BLaER1 treated with 17β-estradiol and CSF1 and Interleukin-3, amounts not matched to agents 10 nM and 100 nM (cell line): ENCODE data around the gene SLC45A1.

Source experiments
- H3K27ac ChIP-seq, 11 experiments: shearing (Covaris generic); formaldehyde crosslinking; 2 replicates each; pipeline ENCODE4 v1.8.1; 2022
- H3K27me3 ChIP-seq, 11 experiments: shearing (Covaris generic); formaldehyde crosslinking; 2 replicates each; pipeline ENCODE4 v1.8.1; 2022
- H3K36me3 ChIP-seq, 11 experiments: shearing (Covaris generic); formaldehyde crosslinking; 2 replicates each; pipeline ENCODE4 v1.8.1; 2022
- H3K4me1 ChIP-seq, 10 experiments: shearing (Covaris generic); formaldehyde crosslinking; 2 replicates each; pipeline ENCODE4 v1.8.1; 2022
- H3K4me2 ChIP-seq, 11 experiments: shearing (Covaris generic); formaldehyde crosslinking; 2 replicates each; pipeline ENCODE4 v1.8.1; 2022
- H3K4me3 ChIP-seq, 10 experiments: shearing (Covaris generic); formaldehyde crosslinking; 2 replicates each; pipeline ENCODE4 v1.8.1; 2022
- H3K9ac ChIP-seq, 11 experiments: shearing (Covaris generic); formaldehyde crosslinking; 2 replicates each; pipeline ENCODE4 v1.8.1; 2022
- H3K9me3 ChIP-seq, 11 experiments: shearing (Covaris generic); formaldehyde crosslinking; replicated peaks in 1 of 11; 2 replicates each; pipeline ENCODE4 v1.8.1; 2022
- H4K20me1 ChIP-seq, 11 experiments: shearing (Covaris generic); formaldehyde crosslinking; 2 replicates each; pipeline ENCODE4 v1.8.1; 2022
- Cebpa-rat ChIP-seq, 11 experiments: shearing (Covaris generic); IDR thresholded peaks; 2 replicates each; pipeline ENCODE4 v1.8.1; 2022

SLC45A1 gene

GRCh38 chr1:8315573-8316475 lies 2.1 kb upstream of the SLC45A1 start:
- Histone ChIP-seq H4K20me1 (peaks cover 0 to 12% (median 0%) of the 10 kb centered on the region in 11 experiments; a peak in 3 of 22 replicates), H3K36me3 (no peaks in the 10 kb centered on the region), H3K4me3 (no peak overlapping the region), H3K27ac (no peak overlapping the region), H3K4me1 (peaks cover 23 to 31% (median 29%) of the 10 kb centered on the region in 10 experiments), H3K9ac (no peak overlapping the region), H3K9me3 (peaks cover 0 to 7% (median 0%) of the 10 kb centered on the region in 11 experiments; a peak in 1 of 22 replicates), H3K27me3 (peaks cover 5 to 26% (median 17%) of the 10 kb centered on the region in 11 experiments; a peak in 18 of 22 replicates), H3K4me2 (peak overlapping the region; percentile 40 to 81 (median 59); a peak in 21 of 22 replicates)
- TF ChIP-seq Cebpa-rat (IDR thresholded peaks at IDR 0.05), result no peak

- peaks cover 31 to 46% (median 39%) of the 10 kb centered on the region in 10 experiments for H3K4me1 ChIP-seq
- peak overlapping the region; percentile 9 to 70 (median 61); a peak in 19 of 22 replicates for H3K9ac ChIP-seq
- peak overlapping the region; percentile 94 to 100 (median 99) for H3K4me2 ChIP-seq
Measured at GRCh38 chr1:8318436-8318835, 522 bp downstream of the SLC45A1 start.

GRCh38 chr1:8321612-8322011 lies 3.7 kb downstream of the SLC45A1 start:
- Histone ChIP-seq H3K9me3 (no peaks in the 10 kb centered on the region), H3K4me2 (no peak overlapping the region), H3K9ac (no peak overlapping the region), H3K4me3 (no peak overlapping the region), H3K36me3 (no peaks in the 10 kb centered on the region), H3K4me1 (peaks cover 27 to 50% (median 44%) of the 10 kb centered on the region in 10 experiments), H3K27me3 (peaks cover 5 to 22% (median 17%) of the 10 kb centered on the region in 11 experiments; a peak in 18 of 22 replicates), H4K20me1 (peaks cover 0 to 10% (median 0%) of the 10 kb centered on the region in 11 experiments; a peak in 2 of 22 replicates), H3K27ac (no peak overlapping the region)
- TF ChIP-seq Cebpa-rat (IDR thresholded peaks at IDR 0.05), result no peak

More at GRCh38 chr1:8318436-8318835, 522 bp downstream of the SLC45A1 start:
- Histone ChIP-seq H4K20me1 (peaks cover 0 to 12% (median 0%) of the 10 kb centered on the region in 11 experiments; a peak in 3 of 22 replicates), H3K27ac (no peak overlapping the region; a peak in 1 of 22 replicates), H3K27me3 (peaks cover 5 to 26% (median 17%) of the 10 kb centered on the region in 11 experiments; a peak in 18 of 22 replicates), H3K9me3 (no peaks in the 10 kb centered on the region), H3K4me3 (peak overlapping the region; percentile 57 to 74 (median 66)), H3K36me3 (no peaks in the 10 kb centered on the region)
- TF ChIP-seq Cebpa-rat (IDR thresholded peaks at IDR 0.05), result no peak

GRCh38 chr1:8323706-8324105 lies 5.8 kb downstream of the SLC45A1 start:
- H3K27ac ChIP-seq, result peak overlapping the region in 5 of 11 experiments; percentile 0 to 38 (median 28); a peak in 4 of 22 replicates

GRCh38 chr1:8324176-8324810 lies 6.4 kb downstream of the SLC45A1 start:
- H3K4me3 ChIP-seq, result peak overlapping the region in 5 of 10 experiments; percentile 1 to 34 (median 32); a peak in 3 of 20 replicates
- H3K27ac ChIP-seq, result peak overlapping the region in 5 of 11 experiments; percentile 0 to 38 (median 28); a peak in 5 of 22 replicates
- no peaks in the 10 kb centered on the region for H3K9me3 ChIP-seq
- 0 out of 22 replicates have a peak, but pooled peaks cover 0 to 4% (median 0%) of the 10 kb centered on the region in 11 experiments for H3K27me3 ChIP-seq
- no peaks in the 10 kb centered on the region for H3K36me3 ChIP-seq
- TF ChIP-seq Cebpa-rat (IDR thresholded peaks at IDR 0.05), result no peak
- peak overlapping the region; percentile 73 to 98 (median 89) for H3K4me2 ChIP-seq
- peak overlapping the region in 7 of 11 experiments; percentile 10 to 65 (median 51); a peak in 10 of 22 replicates for H3K9ac ChIP-seq
- peaks cover 0 to 6% (median 0%) of the 10 kb centered on the region in 11 experiments; a peak in 1 of 22 replicates for H4K20me1 ChIP-seq
- peaks cover 16 to 39% (median 31%) of the 10 kb centered on the region in 10 experiments for H3K4me1 ChIP-seq

More at GRCh38 chr1:8323706-8324105, 5.8 kb downstream of the SLC45A1 start:
- Histone ChIP-seq H3K9ac (peak overlapping the region in 8 of 11 experiments; percentile 10 to 65 (median 44); a peak in 14 of 22 replicates), H3K36me3 (no peaks in the 10 kb centered on the region), H3K9me3 (no peaks in the 10 kb centered on the region), H3K4me2 (peak overlapping the region; percentile 73 to 98 (median 89)), H3K4me3 (peak overlapping the region in 5 of 10 experiments; percentile 1 to 34 (median 32); a peak in 6 of 20 replicates), H3K27me3 (peaks cover 0 to 4% (median under 1%) of the 10 kb centered on the region in 11 experiments; a peak in 2 of 22 replicates), H3K4me1 (peaks cover 17 to 37% (median 30%) of the 10 kb centered on the region in 10 experiments), H4K20me1 (peaks cover 0 to 6% (median 0%) of the 10 kb centered on the region in 11 experiments; a peak in 1 of 22 replicates)
- TF ChIP-seq Cebpa-rat (IDR thresholded peaks at IDR 0.05), result no peak

- H3K36me3 ChIP-seq, result no peaks in the 10 kb centered on the region
- H4K20me1 ChIP-seq, result peaks cover 0 to 6% (median 0%) of the 10 kb centered on the region in 11 experiments; a peak in 1 of 22 replicates
- no peak overlapping the region for H3K27ac ChIP-seq
- no peak for TF ChIP-seq Cebpa-rat (IDR thresholded peaks at IDR 0.05)
- 0 out of 22 replicates have a peak, but pooled peaks cover 0 to 4% (median 0%) of the 10 kb centered on the region in 11 experiments for H3K27me3 ChIP-seq
- peaks cover 16 to 44% (median 36%) of the 10 kb centered on the region in 10 experiments for H3K4me1 ChIP-seq
- H3K9me3 ChIP-seq, result no peaks in the 10 kb centered on the region
- H3K9ac ChIP-seq, result no peak overlapping the region
- H3K4me3 ChIP-seq, result no peak overlapping the region
- H3K4me2 ChIP-seq, result no peak overlapping the region
Measured at GRCh38 chr1:8325771-8326170, 7.9 kb downstream of the SLC45A1 start.

GRCh38 chr1:8326265-8326664 lies 8.4 kb downstream of the SLC45A1 start:
- H3K9ac ChIP-seq, result no peak overlapping the region
- H3K27ac ChIP-seq, result no peak overlapping the region
- no peaks in the 10 kb centered on the region for H3K9me3 ChIP-seq
- no peak for TF ChIP-seq Cebpa-rat (IDR thresholded peaks at IDR 0.05)
- H3K27me3 ChIP-seq, result 0 out of 22 replicates have a peak, but pooled peaks cover 0 to 4% (median 0%) of the 10 kb centered on the region in 11 experiments
- no peaks in the 10 kb centered on the region for H3K36me3 ChIP-seq
- peaks cover 16 to 44% (median 36%) of the 10 kb centered on the region in 10 experiments for H3K4me1 ChIP-seq
- H3K4me2 ChIP-seq, result no peak overlapping the region
- H4K20me1 ChIP-seq, result peaks cover 0 to 6% (median 0%) of the 10 kb centered on the region in 11 experiments; a peak in 1 of 22 replicates
- H3K4me3 ChIP-seq, result no peak overlapping the region

- no peaks in the 10 kb centered on the region for H3K36me3 ChIP-seq
- H3K27me3 ChIP-seq, result 0 out of 22 replicates have a peak, but pooled peaks cover 0 to 4% (median 0%) of the 10 kb centered on the region in 11 experiments
- H3K27ac ChIP-seq, result no peak overlapping the region
- no peak overlapping the region for H3K9ac ChIP-seq
- no peak overlapping the region for H3K4me2 ChIP-seq
- H3K9me3 ChIP-seq, result no peaks in the 10 kb centered on the region; a peak in 1 of 22 replicates
- no peak for TF ChIP-seq Cebpa-rat (IDR thresholded peaks at IDR 0.05)
- H3K4me3 ChIP-seq, result no peak overlapping the region
- H3K4me1 ChIP-seq, result peaks cover 10 to 34% (median 27%) of the 10 kb centered on the region in 10 experiments
- H4K20me1 ChIP-seq, result peaks cover 0 to 6% (median 0%) of the 10 kb centered on the region in 11 experiments; a peak in 1 of 22 replicates
Measured at GRCh38 chr1:8328271-8328670, 10.4 kb downstream of the SLC45A1 start.
